K562 (cell line): ENCODE data around the gene KRTAP2-3. TPM values are rescaled to one million over a fixed set of nuclear protein-coding genes. Genes with fewer than 3 reads are reported as not detected.
A peak's percentile ranks its signal among the peaks of the same experiment; 100 is the strongest.

Source experiments
- GTF2A2 ChIP-seq: IDR thresholded peaks from 2 replicates; pipeline ENCODE4 v1.6.1; 2016; ENCODE audit warnings: mild to moderate bottlenecking, missing genetic modification characterization, missing compliant biosample characterization
- HMG20B ChIP-seq: fragments of 250-450 bp; sonication (Bioruptor Pico); IDR thresholded peaks from 2 replicates; pipeline ENCODE4 v1.5.0; 2021; ENCODE audit warnings: mild to moderate bottlenecking
- NRF1 ChIP-seq, 2 experiments: fragments of 450-650 bp; IDR thresholded peaks in 1 of 2; conservative IDR thresholded peaks in 1 of 2; 2 replicates each; pipeline ENCODE4 v1.6.1; 2014; ENCODE audit warnings: mild to moderate bottlenecking in 2 of 2
- RHOXF2B ChIP-seq: fragments of 250-450 bp; sonication (Bioruptor Pico); conservative IDR thresholded peaks from 2 replicates; pipeline ENCODE4 v1.5.1; 2021
- SMARCB1 ChIP-seq: IDR thresholded peaks from 2 replicates; pipeline ENCODE4 v1.6.1; 2011; ENCODE audit warnings: improper control_type of control experiment, low read depth; ENCODE audit not compliant: insufficient read length
- TFAM ChIP-seq: fragments of 250-450 bp; sonication (Bioruptor Pico); conservative IDR thresholded peaks from 2 replicates; pipeline ENCODE4 v1.5.0; 2021; ENCODE audit warnings: mild to moderate bottlenecking, moderate library complexity
- ZBTB7A ChIP-seq: IDR thresholded peaks from 2 replicates; pipeline ENCODE4 v1.6.1; 2011; ENCODE audit warnings: low read depth, mild to moderate bottlenecking, low read length, moderate library complexity, borderline replicate concordance; ENCODE audit not compliant: control insufficient read depth
- polyA plus RNA-seq, 8 experiments: library from polyadenylated mRNA; depleted of rRNA in 4 of 8; stranded (reverse) in 5 of 8; unstranded in 3 of 8; fragments of >200 nt; fragmentation: Nextera tagmentation in 2 of 8; fragmentation: Illumina TruSeq in 1 of 8; extraction: Ambion mirVana in 2 of 8; extraction: Trizol in 1 of 8; gene quantifications; 2 replicates each; pipeline versions ENCODE4 v1.2.1 to v1.2.3, GENCODE V29; 2011 to 2014; ENCODE audit warnings: inconsistent platforms in 1 of 8, missing spikeins in 1 of 8
- total RNA-seq, 7 experiments: library from RNA; depleted of rRNA in 6 of 7; stranded (reverse); fragments of >200 nt in 6 of 7; fragmentation: Illumina TruSeq in 2 of 7; extraction: Trizol in 2 of 7; gene quantifications; 2 replicates each; pipeline versions ENCODE4 v1.2.1 to v1.2.3, GENCODE V29; 2011 to 2021; ENCODE audit warnings: low replicate concordance in 1 of 7
- TF ChIP-seq, protein P1 (sequence below): fragments of 450-650 bp; formaldehyde crosslinking; IDR thresholded peaks from 2 replicates; pipeline ENCODE4 v1.4.0; 2020; ENCODE audit warnings: mild to moderate bottlenecking, mixed read lengths
- TF ChIP-seq, protein P2 (sequence below), 2 experiments: fragments of 450-650 bp; IDR thresholded peaks; 2 replicates each; pipeline ENCODE4 v1.6.1; 2016; ENCODE audit warnings: mild to moderate bottlenecking in 2 of 2, borderline replicate concordance in 1 of 2, low read depth in 1 of 2, moderate library complexity in 1 of 2
- TF ChIP-seq, protein P3 (sequence below): fragments of 250-450 bp; sonication (Bioruptor Pico); IDR thresholded peaks from 2 replicates; pipeline ENCODE4 v1.5.0; 2020; ENCODE audit warnings: mild to moderate bottlenecking
- TF ChIP-seq, protein P4 (sequence below): fragments of 150-350 bp; IDR thresholded peaks from 2 replicates; pipeline ENCODE4 v1.6.1; 2014; ENCODE audit warnings: low read depth, mild to moderate bottlenecking, low read length, borderline replicate concordance

KRTAP2-3 gene
- total and polyA plus RNA-seq, 9 of the 15 experiments (the other 6 are each of a cell fraction or from before 2014, with no cell fraction given): not detected

DNA sequence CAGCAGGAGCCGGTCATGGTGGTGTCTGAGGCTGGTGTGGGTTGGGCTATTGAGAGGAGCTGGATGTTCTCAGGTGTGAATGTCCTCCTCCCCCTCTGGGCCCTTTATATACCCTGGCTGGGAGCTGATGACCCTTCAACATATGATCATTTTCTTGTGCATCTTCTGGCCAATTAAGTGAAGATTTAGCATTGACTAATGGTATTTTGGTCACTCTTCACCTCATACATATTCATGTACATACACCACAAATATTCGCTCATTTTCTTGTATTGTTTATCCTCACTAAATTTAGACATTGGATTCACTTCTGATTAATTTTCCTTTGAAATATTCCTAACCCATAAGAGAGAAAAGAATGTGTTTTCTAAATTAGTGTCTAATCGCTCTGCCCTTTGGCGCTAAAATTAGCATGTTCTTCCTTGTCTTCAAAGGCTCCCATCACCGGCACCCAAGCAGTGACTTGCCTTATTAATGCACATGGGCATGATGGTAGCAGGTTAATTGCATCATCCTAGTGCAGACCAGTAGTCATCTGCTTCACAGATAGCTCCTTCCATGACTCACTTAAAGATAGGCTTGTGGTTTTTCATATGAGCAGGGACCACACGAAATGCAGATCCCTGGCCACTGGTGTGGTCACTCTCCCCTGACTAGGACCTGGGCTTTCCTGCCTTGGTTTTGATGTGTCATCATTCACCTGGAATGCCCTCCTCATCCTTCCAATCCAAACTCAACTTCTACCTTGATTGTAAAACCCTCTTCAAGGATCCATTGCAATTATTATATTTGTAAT lies 6.1 kb upstream of the KRTAP2-3 start, which contains the start of gene KRTAP2-4 (continued):
- TF ChIP-seq NRF1 (conservative IDR thresholded peaks at IDR 0.05 in 1 of 2, IDR thresholded peaks at IDR 0.05 in 1 of 2) (peak; percentile 51 to 62), RHOXF2B (CRISPR knock-in tag) (no peak), HMG20B (CRISPR knock-in tag) (no peak), SMARCB1 (no peak), TFAM (CRISPR knock-in tag) (no peak), ZBTB7A (no peak), GTF2A2 (no peak)
- TF ChIP-seq, protein P1, sequence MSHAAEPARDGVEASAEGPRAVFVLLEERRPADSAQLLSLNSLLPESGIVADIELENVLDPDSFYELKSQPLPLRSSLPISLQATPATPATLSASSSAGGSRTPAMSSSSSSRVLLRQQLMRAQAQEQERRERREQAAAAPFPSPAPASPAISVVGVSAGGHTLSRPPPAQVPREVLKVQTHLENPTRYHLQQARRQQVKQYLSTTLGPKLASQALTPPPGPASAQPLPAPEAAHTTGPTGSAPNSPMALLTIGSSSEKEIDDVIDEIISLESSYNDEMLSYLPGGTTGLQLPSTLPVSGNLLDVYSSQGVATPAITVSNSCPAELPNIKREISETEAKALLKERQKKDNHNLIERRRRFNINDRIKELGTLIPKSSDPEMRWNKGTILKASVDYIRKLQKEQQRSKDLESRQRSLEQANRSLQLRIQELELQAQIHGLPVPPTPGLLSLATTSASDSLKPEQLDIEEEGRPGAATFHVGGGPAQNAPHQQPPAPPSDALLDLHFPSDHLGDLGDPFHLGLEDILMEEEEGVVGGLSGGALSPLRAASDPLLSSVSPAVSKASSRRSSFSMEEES (CRISPR knock-in tag): no peak
- TF ChIP-seq, protein P2, sequence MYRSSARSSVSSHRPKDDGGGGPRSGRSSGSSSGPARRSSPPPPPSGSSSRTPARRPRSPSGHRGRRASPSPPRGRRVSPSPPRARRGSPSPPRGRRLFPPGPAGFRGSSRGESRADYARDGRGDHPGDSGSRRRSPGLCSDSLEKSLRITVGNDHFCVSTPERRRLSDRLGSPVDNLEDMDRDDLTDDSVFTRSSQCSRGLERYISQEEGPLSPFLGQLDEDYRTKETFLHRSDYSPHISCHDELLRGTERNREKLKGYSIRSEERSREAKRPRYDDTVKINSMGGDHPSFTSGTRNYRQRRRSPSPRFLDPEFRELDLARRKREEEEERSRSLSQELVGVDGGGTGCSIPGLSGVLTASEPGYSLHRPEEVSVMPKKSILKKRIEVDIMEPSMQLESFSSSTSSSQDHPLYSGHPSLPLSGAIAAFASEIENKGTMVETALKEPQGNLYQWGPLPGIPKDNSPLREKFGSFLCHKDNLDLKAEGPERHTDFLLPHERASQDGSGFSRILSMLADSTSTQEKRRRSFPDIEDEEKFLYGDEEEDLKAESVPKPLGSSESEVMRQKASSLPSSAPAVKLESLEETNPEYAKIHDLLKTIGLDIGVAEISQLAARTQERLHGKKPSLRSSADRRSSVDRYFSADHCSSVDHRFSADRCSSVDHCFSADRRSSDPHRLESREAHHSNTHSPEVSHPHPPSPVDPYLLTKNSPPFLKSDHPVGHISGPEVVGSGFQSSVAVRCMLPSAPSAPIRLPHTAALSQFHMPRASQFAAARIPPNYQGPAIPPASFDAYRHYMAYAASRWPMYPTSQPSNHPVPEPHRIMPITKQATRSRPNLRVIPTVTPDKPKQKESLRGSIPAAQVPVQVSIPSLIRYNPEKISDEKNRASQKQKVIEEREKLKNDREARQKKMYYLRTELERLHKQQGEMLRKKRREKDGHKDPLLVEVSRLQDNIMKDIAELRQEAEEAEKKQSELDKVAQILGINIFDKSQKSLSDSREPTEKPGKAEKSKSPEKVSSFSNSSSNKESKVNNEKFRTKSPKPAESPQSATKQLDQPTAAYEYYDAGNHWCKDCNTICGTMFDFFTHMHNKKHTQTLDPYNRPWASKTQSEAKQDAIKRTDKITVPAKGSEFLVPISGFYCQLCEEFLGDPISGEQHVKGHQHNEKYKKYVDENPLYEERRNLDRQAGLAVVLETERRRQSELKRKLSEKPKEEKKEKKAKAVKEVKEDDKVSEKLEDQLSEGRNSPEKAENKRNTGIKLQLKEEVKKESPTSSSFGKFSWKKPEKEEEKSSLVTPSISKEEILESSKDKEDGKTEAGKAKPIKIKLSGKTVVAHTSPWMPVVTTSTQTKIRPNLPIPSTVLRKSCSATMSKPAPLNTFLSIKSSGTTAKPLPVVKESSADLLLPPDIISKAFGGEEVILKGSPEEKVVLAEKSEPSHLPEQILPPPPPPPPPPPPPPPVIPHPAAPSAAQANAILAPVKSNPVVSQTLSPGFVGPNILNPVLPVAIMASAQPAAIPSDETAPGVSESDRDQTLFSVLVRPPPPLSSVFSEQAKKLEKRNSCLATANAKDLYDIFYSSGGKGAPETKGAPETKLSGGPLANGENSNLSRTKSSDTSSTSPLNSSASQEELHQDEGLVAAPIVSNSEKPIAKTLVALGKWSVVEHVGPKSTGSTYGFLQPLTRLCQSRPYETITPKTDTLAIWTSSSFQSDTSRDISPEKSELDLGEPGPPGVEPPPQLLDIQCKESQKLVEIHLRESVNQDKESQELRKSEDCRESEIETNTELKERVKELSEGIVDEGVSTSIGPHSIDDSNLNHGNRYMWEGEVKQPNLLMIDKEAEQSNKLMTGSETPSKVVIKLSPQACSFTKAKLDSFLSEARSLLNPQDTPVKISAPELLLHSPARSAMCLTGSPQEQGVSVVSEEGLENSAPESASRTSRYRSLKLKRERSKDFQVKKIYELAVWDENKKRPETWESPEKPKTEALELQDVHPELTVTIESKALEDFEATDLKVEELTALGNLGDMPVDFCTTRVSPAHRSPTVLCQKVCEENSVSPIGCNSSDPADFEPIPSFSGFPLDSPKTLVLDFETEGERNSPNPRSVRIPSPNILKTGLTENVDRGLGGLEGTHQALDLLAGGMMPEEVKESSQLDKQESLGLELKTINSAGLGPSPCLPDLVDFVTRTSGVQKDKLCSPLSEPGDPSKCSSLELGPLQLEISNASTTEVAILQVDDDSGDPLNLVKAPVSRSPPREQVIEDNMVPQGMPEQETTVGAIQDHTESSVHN (IDR thresholded peaks at IDR 0.05; ENCODE audit: borderline replicate concordance in 1 of 2, low read depth in 1 of 2): peak in 1 of 2 experiments; percentile 95; a peak in 2 of 4 replicates
- TF ChIP-seq, protein P3, sequence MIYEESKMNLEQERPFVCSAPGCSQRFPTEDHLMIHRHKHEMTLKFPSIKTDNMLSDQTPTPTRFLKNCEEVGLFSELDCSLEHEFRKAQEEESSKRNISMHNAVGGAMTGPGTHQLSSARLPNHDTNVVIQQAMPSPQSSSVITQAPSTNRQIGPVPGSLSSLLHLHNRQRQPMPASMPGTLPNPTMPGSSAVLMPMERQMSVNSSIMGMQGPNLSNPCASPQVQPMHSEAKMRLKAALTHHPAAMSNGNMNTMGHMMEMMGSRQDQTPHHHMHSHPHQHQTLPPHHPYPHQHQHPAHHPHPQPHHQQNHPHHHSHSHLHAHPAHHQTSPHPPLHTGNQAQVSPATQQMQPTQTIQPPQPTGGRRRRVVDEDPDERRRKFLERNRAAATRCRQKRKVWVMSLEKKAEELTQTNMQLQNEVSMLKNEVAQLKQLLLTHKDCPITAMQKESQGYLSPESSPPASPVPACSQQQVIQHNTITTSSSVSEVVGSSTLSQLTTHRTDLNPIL: no peak
- TF ChIP-seq, protein P4, sequence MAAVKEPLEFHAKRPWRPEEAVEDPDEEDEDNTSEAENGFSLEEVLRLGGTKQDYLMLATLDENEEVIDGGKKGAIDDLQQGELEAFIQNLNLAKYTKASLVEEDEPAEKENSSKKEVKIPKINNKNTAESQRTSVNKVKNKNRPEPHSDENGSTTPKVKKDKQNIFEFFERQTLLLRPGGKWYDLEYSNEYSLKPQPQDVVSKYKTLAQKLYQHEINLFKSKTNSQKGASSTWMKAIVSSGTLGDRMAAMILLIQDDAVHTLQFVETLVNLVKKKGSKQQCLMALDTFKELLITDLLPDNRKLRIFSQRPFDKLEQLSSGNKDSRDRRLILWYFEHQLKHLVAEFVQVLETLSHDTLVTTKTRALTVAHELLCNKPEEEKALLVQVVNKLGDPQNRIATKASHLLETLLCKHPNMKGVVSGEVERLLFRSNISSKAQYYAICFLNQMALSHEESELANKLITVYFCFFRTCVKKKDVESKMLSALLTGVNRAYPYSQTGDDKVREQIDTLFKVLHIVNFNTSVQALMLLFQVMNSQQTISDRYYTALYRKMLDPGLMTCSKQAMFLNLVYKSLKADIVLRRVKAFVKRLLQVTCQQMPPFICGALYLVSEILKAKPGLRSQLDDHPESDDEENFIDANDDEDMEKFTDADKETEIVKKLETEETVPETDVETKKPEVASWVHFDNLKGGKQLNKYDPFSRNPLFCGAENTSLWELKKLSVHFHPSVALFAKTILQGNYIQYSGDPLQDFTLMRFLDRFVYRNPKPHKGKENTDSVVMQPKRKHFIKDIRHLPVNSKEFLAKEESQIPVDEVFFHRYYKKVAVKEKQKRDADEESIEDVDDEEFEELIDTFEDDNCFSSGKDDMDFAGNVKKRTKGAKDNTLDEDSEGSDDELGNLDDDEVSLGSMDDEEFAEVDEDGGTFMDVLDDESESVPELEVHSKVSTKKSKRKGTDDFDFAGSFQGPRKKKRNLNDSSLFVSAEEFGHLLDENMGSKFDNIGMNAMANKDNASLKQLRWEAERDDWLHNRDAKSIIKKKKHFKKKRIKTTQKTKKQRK: no peak
